ENCODE results near the gene TMEM116. TPM values are rescaled to one million over a fixed set of nuclear protein-coding genes. Genes with fewer than 3 reads are reported as not detected.

The TMEM116 gene
- total and polyA plus RNA-seq, 11 donors: 19.6 to 63.6 (median 43.0) TPM

- no peaks in the 10 kb centered on the region for H3K27me3 ChIP-seq
- H3K4me1 ChIP-seq: peaks cover 0 to 12% (median 0%) of the 10 kb centered on the region in 12 donors
- H3K9me3 ChIP-seq: no peaks in the 10 kb centered on the region
- WGBS, 4 donors: 75 to 80% (median 77%) methylated on average over 7 of the region's 7 CpGs
- peaks cover 0 to 100% (median 94%) of the 10 kb centered on the region in 9 donors for H3K36me3 ChIP-seq
- TF ChIP-seq CTCF (IDR thresholded peaks at IDR 0.05) (no peak), POLR2A (IDR thresholded peaks at IDR 0.05) (no peak)
- no peak overlapping the region for H3K4me3 ChIP-seq
- ATAC-seq (peak in 2 of 4 donors; percentile 49 to 51), DNase-seq (no peak)
- intact Hi-C loops (cut with DNase I): no loop called here
- H3K27ac ChIP-seq: peak overlapping the region in 1 of 12 donors; percentile 75
These were observed 126.1 kb downstream of the TMEM116 start for GRCh38 chr12:111886662-111887545.

- Histone ChIP-seq H3K4me1 (peaks cover 0 to 5% (median 0%) of the 10 kb centered on the region in 12 donors), H3K27me3 (no peaks in the 10 kb centered on the region), H3K9me3 (no peaks in the 10 kb centered on the region), H3K36me3 (peaks cover 0 to 100% (median 95%) of the 10 kb centered on the region in 9 donors), H3K4me3 (no peak overlapping the region), H3K27ac (no peak overlapping the region)
- no peak for DNase-seq
- ATAC-seq: no peak
- 98 to 100% (median 100%) methylated on average over 1 of the region's 1 CpG for whole genome bisulfite sequencing, 4 donors
- intact Hi-C loops (cut with DNase I): no loop called here
- TF ChIP-seq CTCF (IDR thresholded peaks at IDR 0.05) (no peak), POLR2A (IDR thresholded peaks at IDR 0.05) (no peak)
These were observed 131.2 kb downstream of the TMEM116 start for GRCh38 chr12:111881716-111882115.

Small RNA genes lying within 50 kb of the gene (microRNA-seq; reads per million reads assigned to microRNA genes)
- gene MIR3657: 0 reads per million in 4 donors

Other genes starting within 250 kb of the TMEM116 start
- gene ALDH2, start 246.2 kb downstream of the TMEM116 start, total RNA-seq: 100 to 1,000 TPM; 176 to 303 (median 260) TPM
- gene ALDH2, start 246.2 kb downstream of the TMEM116 start, polyA plus RNA-seq: 100 to 1,000 TPM; 135 to 176 TPM
- gene MAPKAPK5, start 170.9 kb downstream of the TMEM116 start, total RNA-seq: 10 to 100 TPM; 20.2 to 28.7 (median 25.2) TPM
- 10 to 100 TPM in 1 of 2 donors, 1 to 10 TPM in 1; 8.0 to 27.5 TPM for gene MAPKAPK5, start 170.9 kb downstream of the TMEM116 start, polyA plus RNA-seq
- gene ERP29, start 261 bp upstream of the TMEM116 start, total RNA-seq: 10 to 100 TPM; 22.5 to 92.5 (median 55.9) TPM
- gene ERP29, start 261 bp upstream of the TMEM116 start, polyA plus RNA-seq: 10 to 100 TPM; 43.3 to 58.1 TPM
- 10 to 100 TPM in 8 of 9 donors, 1 to 10 TPM in 1; 9.1 to 25.9 (median 18.5) TPM for gene NAA25, start 95.6 kb upstream of the TMEM116 start, total RNA-seq
- gene NAA25, start 95.6 kb upstream of the TMEM116 start, polyA plus RNA-seq: 1 to 10 TPM; 5.0 to 7.7 TPM
- 10 to 100 TPM; 17.0 to 84.7 (median 26.4) TPM for gene TRAFD1, start 112.4 kb upstream of the TMEM116 start, total RNA-seq
- gene TRAFD1, start 112.4 kb upstream of the TMEM116 start, polyA plus RNA-seq: 10 to 100 TPM in 1 of 2 donors, 1 to 10 TPM in 1; 6.7 to 22.3 TPM

Data from heart left ventricle (tissue), 16 donors.